ENCODE results near the gene HPCAL1.

DNA sequence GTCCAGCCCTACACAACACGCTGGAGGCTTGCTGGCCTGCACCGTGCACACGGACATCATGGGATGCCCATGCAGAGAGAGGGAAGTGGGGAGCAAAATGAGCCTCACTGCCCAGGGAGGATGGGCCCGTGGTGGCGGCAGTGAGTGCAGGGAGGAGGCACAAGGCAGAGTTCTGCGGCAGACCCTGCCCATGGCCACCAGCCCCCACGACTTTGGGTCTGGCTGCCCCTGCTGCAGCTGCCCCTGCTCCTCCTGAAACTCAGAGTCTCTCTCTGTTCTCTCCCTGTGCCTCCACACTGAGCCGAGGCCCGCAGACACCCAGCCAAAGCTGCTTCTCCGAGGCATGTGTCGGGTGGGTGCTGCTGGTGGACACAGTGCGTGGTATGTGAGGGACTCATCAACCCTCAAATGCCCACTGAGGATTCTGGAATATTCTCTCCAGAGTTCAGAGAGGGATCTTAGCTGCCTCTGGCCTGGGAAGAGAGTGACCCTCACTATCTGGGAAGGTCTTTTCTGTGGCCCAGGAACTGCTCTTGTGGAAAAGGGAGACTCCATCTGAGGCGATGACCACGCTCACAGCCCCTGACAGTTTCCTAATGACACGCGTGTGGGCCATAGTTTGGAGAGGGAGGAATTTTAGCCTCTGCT lies 45.1 kb upstream of the HPCAL1 start:
- TF ChIP-seq CTCF (IDR thresholded peaks at IDR 0.05) (no peak), POLR2A (IDR thresholded peaks at IDR 0.05) (no peak)

All from adrenal gland (tissue), 5 donors.